SK-N-SH treated with all-trans-retinoic acid at 6 μM for 48 hours (cell line): ENCODE results near the gene TSSK3.

Source experiments
- BACH2 ChIP-seq: fragments of 250-450 bp; sonication (Bioruptor Pico); IDR thresholded peaks from 2 replicates; pipeline ENCODE4 v1.9.0; 2021; ENCODE audit warnings: mild to moderate bottlenecking, borderline replicate concordance
- CSDC2 ChIP-seq: fragments of 250-450 bp; sonication (Bioruptor Pico); IDR thresholded peaks from 2 replicates; pipeline ENCODE4 v1.5.0; 2020; ENCODE audit warnings: mild to moderate bottlenecking, moderate library complexity
- GLIS3 ChIP-seq: fragments of 250-450 bp; sonication (Bioruptor Pico); IDR thresholded peaks from 2 replicates; pipeline ENCODE4 v1.5.0; 2020; ENCODE audit warnings: mild to moderate bottlenecking, moderate library complexity
- PPARA ChIP-seq: fragments of 250-450 bp; sonication (Bioruptor Pico); IDR thresholded peaks from 2 replicates; pipeline ENCODE4 v1.5.0; 2020; ENCODE audit warnings: mild to moderate bottlenecking, borderline replicate concordance
- RARB ChIP-seq: fragments of 250-450 bp; sonication (Bioruptor Pico); IDR thresholded peaks from 2 replicates; pipeline ENCODE4 v1.8.0; 2021; ENCODE audit warnings: mild to moderate bottlenecking, moderate library complexity
- SNAI2 ChIP-seq: fragments of 250-450 bp; sonication (Bioruptor Pico); IDR thresholded peaks from 2 replicates; pipeline ENCODE4 v1.5.0; 2020; ENCODE audit warnings: mild to moderate bottlenecking, moderate library complexity
- TCF4 ChIP-seq: fragments of 250-450 bp; sonication (Bioruptor Pico); IDR thresholded peaks from 2 replicates; pipeline ENCODE4 v1.8.0; 2021; ENCODE audit warnings: mild to moderate bottlenecking, moderate library complexity, borderline replicate concordance
- TOX ChIP-seq: fragments of 250-450 bp; sonication (Bioruptor Pico); IDR thresholded peaks from 2 replicates; pipeline ENCODE4 v1.8.0; 2021; ENCODE audit warnings: mild to moderate bottlenecking, moderate library complexity, borderline replicate concordance
- ZC3H10 ChIP-seq: fragments of 250-450 bp; sonication (Bioruptor Pico); IDR thresholded peaks from 2 replicates; pipeline ENCODE4 v1.5.1; 2021; ENCODE audit warnings: mild to moderate bottlenecking, moderate library complexity
- ZFP3 ChIP-seq: fragments of 250-450 bp; sonication (Bioruptor Pico); IDR thresholded peaks from 2 replicates; pipeline ENCODE4 v1.5.0; 2020; ENCODE audit warnings: mild to moderate bottlenecking, moderate library complexity
- ZFP30 ChIP-seq: fragments of 450-650 bp; formaldehyde crosslinking; IDR thresholded peaks from 2 replicates; pipeline ENCODE4 v1.5.0; 2022; ENCODE audit warnings: mild to moderate bottlenecking, moderate library complexity
- TF ChIP-seq, protein P1 (sequence below): fragments of 250-450 bp; sonication (Bioruptor Pico); IDR thresholded peaks from 2 replicates; pipeline ENCODE4 v1.5.1; 2021; ENCODE audit warnings: mild to moderate bottlenecking, moderate library complexity
- TF ChIP-seq, protein P2 (sequence below): fragments of 250-450 bp; sonication (Bioruptor Pico); IDR thresholded peaks from 2 replicates; pipeline ENCODE4 v1.5.1; 2020; ENCODE audit warnings: low read depth, mild to moderate bottlenecking, moderate library complexity
- TF ChIP-seq, protein P3 (sequence below): fragments of 250-450 bp; sonication (Bioruptor Pico); IDR thresholded peaks from 2 replicates; pipeline ENCODE4 v1.8.0; 2020; ENCODE audit warnings: mild to moderate bottlenecking, moderate library complexity, borderline replicate concordance

DNA sequence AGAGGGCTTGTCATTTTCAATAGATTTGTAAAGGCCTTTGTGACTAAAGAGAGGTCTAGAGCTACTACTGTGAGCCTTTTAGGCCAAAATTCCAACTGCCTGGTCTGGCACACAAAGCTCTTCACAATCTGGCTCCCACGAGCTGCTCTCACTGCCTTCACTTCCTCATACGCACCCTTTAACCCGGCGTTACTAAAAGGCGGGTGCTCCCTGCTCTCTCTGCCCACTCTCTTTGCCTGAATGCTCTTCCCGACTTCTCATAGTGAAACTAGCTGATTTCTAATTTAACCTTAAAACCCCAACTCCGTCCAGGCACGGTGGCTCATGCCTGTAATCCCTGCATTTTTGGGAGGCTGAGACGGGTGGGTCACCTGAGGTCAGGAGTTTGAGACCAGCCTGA lies 17.7 kb downstream of the TSSK3 start:
- TF ChIP-seq, protein P1, sequence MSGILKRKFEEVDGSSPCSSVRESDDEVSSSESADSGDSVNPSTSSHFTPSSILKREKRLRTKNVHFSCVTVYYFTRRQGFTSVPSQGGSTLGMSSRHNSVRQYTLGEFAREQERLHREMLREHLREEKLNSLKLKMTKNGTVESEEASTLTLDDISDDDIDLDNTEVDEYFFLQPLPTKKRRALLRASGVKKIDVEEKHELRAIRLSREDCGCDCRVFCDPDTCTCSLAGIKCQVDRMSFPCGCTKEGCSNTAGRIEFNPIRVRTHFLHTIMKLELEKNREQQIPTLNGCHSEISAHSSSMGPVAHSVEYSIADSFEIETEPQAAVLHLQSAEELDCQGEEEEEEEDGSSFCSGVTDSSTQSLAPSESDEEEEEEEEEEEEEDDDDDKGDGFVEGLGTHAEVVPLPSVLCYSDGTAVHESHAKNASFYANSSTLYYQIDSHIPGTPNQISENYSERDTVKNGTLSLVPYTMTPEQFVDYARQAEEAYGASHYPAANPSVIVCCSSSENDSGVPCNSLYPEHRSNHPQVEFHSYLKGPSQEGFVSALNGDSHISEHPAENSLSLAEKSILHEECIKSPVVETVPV = no peak
- TF ChIP-seq ZC3H10 (CRISPR knock-in tag) (no peak), BACH2 (CRISPR knock-in tag) (no peak), TOX (CRISPR knock-in tag) (no peak), ZFP30 (CRISPR knock-in tag) (no peak), ZFP3 (CRISPR knock-in tag) (no peak), TCF4 (CRISPR knock-in tag) (no peak), GLIS3 (CRISPR knock-in tag) (no peak), SNAI2 (CRISPR knock-in tag) (no peak), RARB (CRISPR knock-in tag) (no peak), PPARA (CRISPR knock-in tag) (no peak), CSDC2 (CRISPR knock-in tag) (no peak)
- TF ChIP-seq, protein P2, sequence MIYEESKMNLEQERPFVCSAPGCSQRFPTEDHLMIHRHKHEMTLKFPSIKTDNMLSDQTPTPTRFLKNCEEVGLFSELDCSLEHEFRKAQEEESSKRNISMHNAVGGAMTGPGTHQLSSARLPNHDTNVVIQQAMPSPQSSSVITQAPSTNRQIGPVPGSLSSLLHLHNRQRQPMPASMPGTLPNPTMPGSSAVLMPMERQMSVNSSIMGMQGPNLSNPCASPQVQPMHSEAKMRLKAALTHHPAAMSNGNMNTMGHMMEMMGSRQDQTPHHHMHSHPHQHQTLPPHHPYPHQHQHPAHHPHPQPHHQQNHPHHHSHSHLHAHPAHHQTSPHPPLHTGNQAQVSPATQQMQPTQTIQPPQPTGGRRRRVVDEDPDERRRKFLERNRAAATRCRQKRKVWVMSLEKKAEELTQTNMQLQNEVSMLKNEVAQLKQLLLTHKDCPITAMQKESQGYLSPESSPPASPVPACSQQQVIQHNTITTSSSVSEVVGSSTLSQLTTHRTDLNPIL (CRISPR knock-in tag) = no peak
- TF ChIP-seq, protein P3, sequence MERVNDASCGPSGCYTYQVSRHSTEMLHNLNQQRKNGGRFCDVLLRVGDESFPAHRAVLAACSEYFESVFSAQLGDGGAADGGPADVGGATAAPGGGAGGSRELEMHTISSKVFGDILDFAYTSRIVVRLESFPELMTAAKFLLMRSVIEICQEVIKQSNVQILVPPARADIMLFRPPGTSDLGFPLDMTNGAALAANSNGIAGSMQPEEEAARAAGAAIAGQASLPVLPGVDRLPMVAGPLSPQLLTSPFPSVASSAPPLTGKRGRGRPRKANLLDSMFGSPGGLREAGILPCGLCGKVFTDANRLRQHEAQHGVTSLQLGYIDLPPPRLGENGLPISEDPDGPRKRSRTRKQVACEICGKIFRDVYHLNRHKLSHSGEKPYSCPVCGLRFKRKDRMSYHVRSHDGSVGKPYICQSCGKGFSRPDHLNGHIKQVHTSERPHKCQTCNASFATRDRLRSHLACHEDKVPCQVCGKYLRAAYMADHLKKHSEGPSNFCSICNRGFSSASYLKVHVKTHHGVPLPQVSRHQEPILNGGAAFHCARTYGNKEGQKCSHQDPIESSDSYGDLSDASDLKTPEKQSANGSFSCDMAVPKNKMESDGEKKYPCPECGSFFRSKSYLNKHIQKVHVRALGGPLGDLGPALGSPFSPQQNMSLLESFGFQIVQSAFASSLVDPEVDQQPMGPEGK (CRISPR knock-in tag) = no peak
